GM18870 (cell line): ENCODE results near the gene BUB1B.

Experiments used
- ATAC-seq: cut with Tn5 transposase; IDR thresholded peaks from one replicate; pipeline ENCODE4 v1.9.1; 2021; ENCODE audit warnings: moderate library complexity; ENCODE audit not compliant: unreplicated experiment

BUB1B gene

DNA sequence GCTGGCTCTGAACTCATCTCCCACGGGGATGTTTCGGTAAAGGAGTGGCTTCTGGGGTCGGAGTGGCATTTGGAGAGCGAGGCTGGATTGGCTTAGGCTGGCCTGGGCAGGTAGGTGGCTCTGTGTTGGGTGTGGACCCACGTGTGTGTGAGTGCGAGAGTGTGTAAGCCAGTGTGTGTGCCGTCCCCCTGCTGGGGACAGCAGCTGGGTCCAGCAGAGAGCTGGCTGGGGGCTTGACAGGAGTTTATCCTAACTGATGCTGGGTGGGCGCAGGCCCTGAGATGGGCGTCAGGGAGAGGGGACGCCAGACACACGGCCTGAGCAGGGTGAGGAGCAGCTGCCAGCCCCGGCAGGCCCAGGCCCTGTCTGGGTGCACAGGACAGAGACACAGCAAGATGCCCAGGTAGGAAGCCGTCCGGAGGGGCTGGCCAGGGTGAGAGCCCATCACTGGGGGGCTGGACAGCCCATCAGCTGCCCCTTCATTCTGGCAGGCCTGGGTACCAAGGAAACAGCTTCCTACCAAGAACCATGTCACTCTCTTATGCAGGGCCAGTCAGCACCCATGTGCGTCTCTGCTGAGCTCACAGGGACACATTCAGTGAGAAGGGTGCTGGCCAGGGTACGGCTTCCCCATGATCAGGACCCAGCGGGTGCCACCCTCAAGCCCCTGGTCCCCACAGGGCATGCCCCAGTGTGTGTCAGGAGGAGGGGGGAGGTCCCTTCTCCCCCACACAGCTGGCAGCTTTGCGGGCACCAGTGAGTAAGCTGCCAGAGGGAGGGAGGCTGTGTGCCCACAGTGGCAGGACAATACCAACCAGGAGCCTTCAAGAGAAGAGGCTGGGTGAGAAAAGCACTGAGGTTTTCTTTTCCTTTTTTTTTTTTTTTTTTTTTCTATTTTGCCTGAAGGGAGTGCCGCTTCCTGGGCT, 79.1 kb downstream of the BUB1B start:
- ATAC-seq = no peak

- ATAC-seq = no peak
Observed at GRCh38 chr15:40240619-40241221, 79.9 kb downstream of the BUB1B start.

DNA sequence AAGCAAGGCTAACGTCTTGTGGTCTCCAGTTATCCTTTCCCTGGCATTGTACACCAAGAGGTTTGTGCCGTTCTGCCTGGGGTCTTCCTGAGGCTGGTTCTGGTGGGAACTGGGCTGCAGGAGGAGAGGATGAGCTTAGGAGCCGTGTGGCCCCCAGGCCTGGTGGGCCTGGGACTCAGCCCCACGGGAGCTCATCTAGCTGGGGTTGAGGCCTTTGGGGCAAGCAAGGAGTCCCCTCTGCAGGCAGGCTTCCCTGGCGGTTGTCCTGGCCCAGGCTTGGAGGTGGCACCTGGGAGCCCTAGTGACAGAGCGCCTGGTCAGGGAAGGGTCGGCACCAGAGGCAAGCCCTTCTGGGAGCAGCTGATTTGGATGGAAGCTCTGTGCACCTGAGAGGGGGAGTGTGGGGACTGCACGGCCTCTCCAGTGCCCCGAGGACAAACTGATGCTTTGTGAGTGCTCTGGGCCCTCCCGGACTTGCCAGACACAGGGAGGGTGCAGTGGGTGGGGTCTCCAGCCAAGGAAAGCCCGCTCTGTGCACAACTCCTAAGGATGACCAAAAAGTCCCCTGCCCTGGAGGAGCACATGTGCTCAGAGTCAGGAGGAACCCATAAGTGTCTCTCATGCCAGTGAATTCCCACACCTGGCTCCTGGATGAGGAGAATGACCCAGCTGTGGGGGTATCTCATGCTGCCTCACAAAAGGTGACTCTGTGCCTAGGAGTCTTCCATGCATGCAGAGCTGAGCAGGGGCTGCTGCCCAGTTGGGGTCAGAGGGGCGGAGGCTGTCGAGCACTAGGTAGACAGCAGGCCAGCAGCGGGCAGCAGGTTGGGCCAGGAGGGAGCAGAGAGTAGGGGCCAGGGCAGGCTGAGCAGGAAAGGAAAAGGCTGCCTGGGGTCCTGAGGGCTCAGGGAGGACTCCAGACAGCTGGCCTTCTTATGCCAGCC, 80.7 kb downstream of the BUB1B start:
- ATAC-seq = no peak

GRCh38 chr15:40242213-40242599, 81.3 kb downstream of the BUB1B start:
- ATAC-seq = no peak

GRCh38 chr15:40242601-40243000, 81.7 kb downstream of the BUB1B start:
- ATAC-seq = no peak

GRCh38 chr15:40243126-40243810, 82.4 kb downstream of the BUB1B start:
- no peak for ATAC-seq

DNA sequence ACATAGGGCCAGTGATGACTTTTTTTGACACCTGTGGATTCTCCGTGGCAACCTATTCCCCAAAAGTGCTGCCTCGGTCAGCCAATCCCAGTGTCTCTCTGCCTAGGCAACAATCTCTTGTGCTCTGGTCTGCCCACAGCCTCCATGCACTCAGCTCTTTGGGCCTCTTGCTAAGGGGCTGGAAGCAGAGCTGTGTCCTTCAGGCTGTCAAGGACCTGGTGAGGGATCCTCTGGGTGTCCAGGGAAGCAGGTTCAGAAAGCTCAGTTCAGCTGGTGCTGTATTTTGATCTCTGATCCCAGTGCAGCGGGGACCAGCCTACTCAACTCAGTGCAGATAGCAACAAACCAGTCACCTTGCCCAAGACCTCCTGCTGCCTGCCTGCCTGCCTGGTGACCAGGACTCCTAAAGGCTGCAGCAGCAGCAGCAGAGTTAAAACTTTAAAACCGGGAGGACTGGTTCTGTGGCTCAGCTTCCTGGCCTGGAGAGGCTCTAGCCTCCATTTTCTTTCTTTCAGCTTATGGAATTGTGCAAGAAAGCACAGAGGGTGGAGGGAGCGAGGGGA, 84.2 kb downstream of the BUB1B start:
- ATAC-seq = no peak

DNA sequence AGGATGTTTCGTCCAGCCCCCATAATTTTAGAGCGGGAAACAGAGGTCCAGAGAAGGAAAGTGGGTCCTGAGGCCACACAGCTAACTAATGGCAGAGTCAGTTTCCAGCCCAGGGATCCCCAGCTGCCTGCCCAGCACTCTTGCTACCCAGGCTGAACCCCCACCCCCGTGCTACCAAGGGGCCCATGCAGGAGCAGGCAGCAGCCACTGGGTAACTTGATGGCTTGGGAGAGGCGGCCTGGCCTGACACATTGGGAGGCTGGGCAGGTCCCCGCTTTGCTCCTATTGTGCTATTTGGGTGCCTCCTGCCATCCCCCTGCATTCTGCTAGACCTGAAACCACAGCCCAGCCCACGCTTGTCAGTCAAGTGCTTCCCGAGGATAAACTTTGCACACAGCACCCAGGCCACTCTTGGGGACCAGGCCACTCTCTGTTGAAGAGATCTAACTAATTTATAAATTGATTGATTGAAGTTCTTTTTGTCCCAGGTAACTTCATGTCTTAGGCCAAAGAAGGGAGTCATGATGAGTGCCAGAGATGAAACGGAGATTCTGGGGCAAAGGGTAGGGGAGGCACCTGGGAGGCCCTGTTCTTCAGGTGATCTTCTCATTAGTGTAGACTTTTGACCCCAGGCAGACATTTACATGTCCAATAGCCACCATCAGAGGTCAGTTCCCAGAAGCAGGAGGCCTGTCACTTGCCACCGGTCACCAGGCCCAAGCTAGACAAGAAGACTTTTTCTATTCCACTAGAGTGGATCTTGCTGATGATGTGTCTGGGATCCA, 85.0 kb downstream of the BUB1B start:
- no peak for ATAC-seq

- no peak for ATAC-seq
Observed at GRCh38 chr15:40246496-40247280, 85.8 kb downstream of the BUB1B start.

DNA sequence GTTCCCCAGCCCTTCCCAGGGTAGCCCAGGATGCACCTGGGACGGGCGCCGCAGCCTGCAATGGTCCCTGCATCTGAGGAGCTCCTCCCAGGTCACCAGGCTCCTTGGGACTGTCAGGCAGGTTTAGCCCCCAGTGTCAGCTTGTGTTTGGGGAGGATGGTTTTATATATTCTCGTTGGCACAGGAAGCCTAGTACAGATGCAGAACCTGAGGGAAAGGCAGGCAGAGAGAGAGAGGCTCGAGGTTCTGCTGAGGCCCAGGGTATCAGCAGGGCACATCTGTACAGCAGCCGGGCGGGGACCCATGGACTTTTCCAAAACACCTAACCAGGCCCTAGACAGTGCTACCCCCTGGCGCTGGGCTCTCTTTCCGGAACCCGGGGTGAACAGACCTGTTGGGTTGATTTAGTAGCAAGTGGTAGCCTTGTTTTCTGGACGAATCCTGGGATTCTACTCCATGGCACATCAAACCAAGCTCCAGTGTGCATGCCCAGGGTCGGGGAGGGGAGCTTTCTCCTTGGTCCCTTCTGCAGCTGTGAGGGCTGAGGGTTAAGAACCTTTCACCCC, 86.6 kb downstream of the BUB1B start:
- ATAC-seq = no peak

- ATAC-seq = no peak
Observed at GRCh38 chr15:40248006-40248783, 87.3 kb downstream of the BUB1B start.

DNA sequence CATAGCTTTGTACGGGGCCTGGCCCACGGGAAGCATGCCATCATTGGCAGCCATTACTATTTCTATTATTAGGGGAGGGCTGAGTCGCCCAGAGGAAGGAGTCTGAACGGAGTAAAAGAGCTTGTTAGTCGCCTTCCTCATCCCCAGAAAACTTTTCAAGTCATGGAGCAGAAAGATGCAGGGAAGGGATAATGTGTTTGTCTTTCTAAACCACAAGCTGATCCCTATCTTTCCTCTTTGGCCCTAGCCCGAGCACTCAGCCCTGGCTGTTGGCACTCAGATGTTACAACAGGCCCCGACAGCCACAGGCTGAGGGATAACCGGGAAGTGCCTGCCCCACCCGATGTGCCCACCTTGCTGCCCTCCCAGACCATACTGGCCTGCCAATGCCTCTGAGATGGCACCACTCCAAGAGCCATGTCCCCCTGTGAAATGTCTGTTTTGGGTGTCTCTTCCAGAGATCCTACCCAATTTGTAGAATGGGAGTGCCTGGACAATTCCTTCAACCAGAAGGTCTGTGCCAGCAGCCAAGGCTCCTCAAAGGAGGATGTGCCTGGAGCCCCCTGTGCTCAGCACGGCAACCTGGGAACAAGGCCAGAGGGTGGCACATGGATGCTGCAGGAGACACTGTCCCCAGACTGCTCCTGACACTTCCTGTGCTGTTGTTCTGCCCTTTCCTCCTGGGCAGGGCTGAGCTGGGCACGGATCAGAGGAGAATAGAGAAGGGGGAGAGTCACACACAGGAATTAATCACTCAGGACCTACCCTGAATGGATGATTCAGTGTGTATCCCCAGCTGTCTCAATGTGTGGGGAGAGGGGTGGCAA, 88.8 kb downstream of the BUB1B start:
- ATAC-seq = no peak

DNA sequence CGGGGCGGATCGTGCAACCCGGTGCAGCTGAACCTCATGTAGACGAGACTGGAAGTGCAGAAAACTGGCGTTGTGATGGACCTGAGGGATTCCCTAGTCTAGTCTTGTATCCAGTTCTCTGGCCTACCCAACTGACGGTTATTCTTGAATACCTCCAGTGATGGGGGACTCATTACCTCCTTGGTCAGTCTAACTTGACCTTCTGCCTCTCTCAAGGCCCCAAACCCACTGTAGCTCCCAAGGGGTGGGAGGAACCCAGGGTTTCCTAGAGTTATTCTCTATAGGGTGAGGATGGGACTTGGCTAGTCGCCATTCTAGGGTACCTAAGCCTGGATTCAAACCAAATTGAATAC, 89.4 kb downstream of the BUB1B start:
- no peak for ATAC-seq

GRCh38 chr15:40250771-40251483, 90.1 kb downstream of the BUB1B start:
- no peak for ATAC-seq

GRCh38 chr15:40251486-40252140, 90.7 kb downstream of the BUB1B start:
- ATAC-seq = no peak

- ATAC-seq = no peak
Observed at GRCh38 chr15:40252141-40252437, 91.2 kb downstream of the BUB1B start.
